H1 (cell line): ENCODE results near the gene MROH2A. TPM values are rescaled to one million over a fixed set of nuclear protein-coding genes. Genes with fewer than 3 reads are reported as not detected.

Experiments
- CTCF ChIA-PET: fragments of 300-600 bp; sonication (Branson Sonifier 250); formaldehyde crosslinking; loops from one replicate; lab custom pipeline; 2021; ENCODE audit not compliant: partially characterized antibody; lab: Charles Lee
- POLR2A ChIA-PET: fragments of 300-600 bp; sonication (Branson Sonifier 250); formaldehyde crosslinking; loops from one replicate; lab custom pipeline; 2021; ENCODE audit warnings: inconsistent platforms; ENCODE audit not compliant: partially characterized antibody; lab: Charles Lee
- DNase-seq, 2 experiments: peaks; one replicate each; pipeline versions ENCODE4 v3.0.0 to v3.0.0-alpha.2; 2010 to 2022; ENCODE audit warnings: low spot score in 2 of 2, low read depth in 1 of 2, mixed read lengths in 1 of 2
- FAIRE-seq: peaks from 2 replicates; lab custom pipeline; 2011; peaks lifted over from hg19 to GRCh38; lab: Jason Lieb, UNC
- H2AFZ ChIP-seq: 2 replicates; pipeline ENCODE4 v1.8.1; 2012; ENCODE audit warnings: low read length, inconsistent platforms
- H2AK5ac ChIP-seq: 2 replicates; pipeline ENCODE4 v1.6.1; 2013; ENCODE audit warnings: low read depth, low read length
- H2BK120ac ChIP-seq: replicated peaks from 2 replicates; pipeline ENCODE3; 2013; ENCODE audit warnings: low read depth, low read length, inconsistent platforms
- H2BK12ac ChIP-seq: 2 replicates; pipeline ENCODE4 v1.6.1; 2013; ENCODE audit warnings: low read depth, low read length
- H2BK15ac ChIP-seq: 2 replicates; pipeline ENCODE4 v1.6.1; 2013; ENCODE audit warnings: low read length
- H2BK20ac ChIP-seq: 2 replicates; pipeline ENCODE4 v1.6.1; 2013; ENCODE audit warnings: low read length
- H2BK5ac ChIP-seq: 2 replicates; pipeline ENCODE4 v1.6.1; 2013; ENCODE audit warnings: low read depth, low read length
- H3K14ac ChIP-seq: 2 replicates; pipeline ENCODE4 v1.6.1; 2013; ENCODE audit warnings: inconsistent platforms; ENCODE audit not compliant: insufficient read length
- H3K18ac ChIP-seq: 2 replicates; pipeline ENCODE4 v1.6.1; 2013; ENCODE audit warnings: low read length; ENCODE audit errors: extremely low read depth
- H3K23ac ChIP-seq: 2 replicates; pipeline ENCODE4 v1.6.1; 2013; ENCODE audit warnings: inconsistent platforms; ENCODE audit not compliant: insufficient read length
- H3K23me2 ChIP-seq: 2 replicates; pipeline ENCODE4 v1.6.1; 2013; ENCODE audit warnings: low read depth, low read length
- H3K27ac ChIP-seq: 2 replicates; pipeline ENCODE4 v1.6.1; 2011; ENCODE audit warnings: low read depth, low read length, inconsistent platforms
- H3K27me3 ChIP-seq, 4 experiments: replicated peaks in 1 of 4; 1 replicate in 1 of 4; 2 replicates in 3 of 4; pipeline versions ENCODE4 v1.6.1 to v1.8.1; 2011 to 2013; ENCODE audit warnings: low read length in 3 of 4, mild to moderate bottlenecking in 3 of 4, inconsistent platforms in 2 of 4, mixed read lengths in 2 of 4, moderate library complexity in 1 of 4; ENCODE audit not compliant: control insufficient read depth in 3 of 4, insufficient read depth in 3 of 4; ENCODE audit errors: extremely low read depth in 1 of 4
- H3K36me3 ChIP-seq, 4 experiments: 2 replicates each; pipeline versions ENCODE4 v1.6.1 to v1.8.1; 2011 to 2013; ENCODE audit warnings: mild to moderate bottlenecking in 4 of 4, low read length in 3 of 4, moderate library complexity in 2 of 4, control low read depth in 1 of 4, inconsistent platforms in 1 of 4; ENCODE audit not compliant: insufficient read depth in 4 of 4, control insufficient read depth in 2 of 4
- H3K4ac ChIP-seq: replicated peaks from 2 replicates; pipeline ENCODE3; 2013; ENCODE audit warnings: low read length, low read depth, mixed read lengths, inconsistent platforms; ENCODE audit not compliant: insufficient read length
- H3K4me1 ChIP-seq, 4 experiments: replicated peaks in 1 of 4; 1 replicate in 1 of 4; 2 replicates in 3 of 4; pipeline versions ENCODE4 v1.6.1 to v1.8.1; 2011 to 2013; ENCODE audit warnings: low read length in 3 of 4, inconsistent platforms in 2 of 4, mixed read lengths in 1 of 4; ENCODE audit not compliant: insufficient read depth in 4 of 4, control insufficient read depth in 3 of 4
- H3K4me2 ChIP-seq, 2 experiments: 2 replicates each; pipeline versions ENCODE4 v1.6.1 to v1.8.1; 2011 to 2013; ENCODE audit warnings: low read depth in 2 of 2, low read length in 2 of 2, control low read depth in 1 of 2, inconsistent platforms in 1 of 2, mild to moderate bottlenecking in 1 of 2; ENCODE audit not compliant: insufficient read depth in 1 of 2
- H3K4me3 ChIP-seq, 4 experiments: fragments of 200-600, 300-600 bp in 1 of 4; sonication (generic), shearing (Covaris generic), sonication (Bioruptor Twin) in 1 of 4; 2 replicates each; pipeline versions ENCODE4 v1.5.1 to v1.8.1; 2011 to 2016; ENCODE audit warnings: low read length in 4 of 4, low read depth in 3 of 4, control low read depth in 2 of 4, inconsistent platforms in 2 of 4, mild to moderate bottlenecking in 2 of 4, mixed read lengths in 1 of 4, moderate library complexity in 1 of 4; ENCODE audit not compliant: insufficient read depth in 2 of 4; ENCODE audit errors: extremely low read depth in 1 of 4
- H3K56ac ChIP-seq: replicated peaks from 2 replicates; pipeline ENCODE3; 2013; ENCODE audit warnings: low read depth, mild to moderate bottlenecking, mixed read lengths, low read length, inconsistent platforms; ENCODE audit not compliant: insufficient read length
- H3K79me1 ChIP-seq: 2 replicates; pipeline ENCODE4 v1.6.1; 2013; ENCODE audit warnings: low read depth, low read length, control low read depth
- H3K79me2 ChIP-seq, 2 experiments: 2 replicates each; pipeline versions ENCODE4 v1.6.1 to v1.8.1; 2012 to 2013; ENCODE audit warnings: low read length in 2 of 2, mild to moderate bottlenecking in 2 of 2, inconsistent platforms in 1 of 2; ENCODE audit not compliant: insufficient read depth in 2 of 2, control insufficient read depth in 1 of 2
- H3K9ac ChIP-seq, 4 experiments: replicated peaks in 1 of 4; 1 replicate in 1 of 4; 2 replicates in 3 of 4; pipeline versions ENCODE4 v1.6.1 to v1.8.1; 2011 to 2013; ENCODE audit warnings: low read depth in 3 of 4, low read length in 3 of 4, control low read depth in 2 of 4, mild to moderate bottlenecking in 2 of 4, moderate library complexity in 2 of 4, inconsistent platforms in 1 of 4; ENCODE audit errors: extremely low read depth in 1 of 4
- H3K9me3 ChIP-seq, 2 experiments: 2 replicates each; pipeline versions ENCODE4 v1.6.1 to v1.8.1; 2012 to 2013; ENCODE audit warnings: mild to moderate bottlenecking in 2 of 2, moderate library complexity in 2 of 2, control low read depth in 1 of 2, inconsistent platforms in 1 of 2, low read depth in 1 of 2, low read length in 1 of 2, mixed read lengths in 1 of 2; ENCODE audit not compliant: insufficient read depth in 2 of 2
- H4K20me1 ChIP-seq, 2 experiments: replicated peaks in 1 of 2; 2 replicates each; pipeline versions ENCODE3 to v1.8.1; 2011 to 2013; ENCODE audit warnings: inconsistent platforms in 2 of 2, low read length in 2 of 2, mild to moderate bottlenecking in 1 of 2; ENCODE audit not compliant: insufficient read depth in 2 of 2, control insufficient read depth in 1 of 2
- H4K5ac ChIP-seq: 2 replicates; pipeline ENCODE4 v1.6.1; 2013; ENCODE audit warnings: low read length, low read depth, mixed read lengths, inconsistent platforms; ENCODE audit not compliant: insufficient read length
- H4K8ac ChIP-seq: 2 replicates; pipeline ENCODE4 v1.8.0; 2013; ENCODE audit warnings: mild to moderate bottlenecking, moderate library complexity, low read length, inconsistent platforms; ENCODE audit not compliant: insufficient read depth; ENCODE audit errors: extremely low read depth
- H4K91ac ChIP-seq: replicated peaks from 2 replicates; pipeline ENCODE3; 2013; ENCODE audit warnings: low read length, mixed read lengths, inconsistent platforms; ENCODE audit not compliant: insufficient read length
- FOSL1 ChIP-seq: IDR thresholded peaks from 2 replicates; pipeline ENCODE4 v1.6.1; 2011; ENCODE audit warnings: mild to moderate bottlenecking, low read depth, low read length, moderate library complexity; ENCODE audit not compliant: insufficient read depth
- KDM1A ChIP-seq: fragments of 200-600, 300-600 bp; sonication (generic); IDR thresholded peaks from 2 replicates; pipeline ENCODE4 v1.7.1; 2016; ENCODE audit warnings: mild to moderate bottlenecking, low read length, borderline replicate concordance
- NRF1 ChIP-seq: IDR thresholded peaks from 2 replicates; pipeline ENCODE4 v1.6.1; 2011; ENCODE audit warnings: mild to moderate bottlenecking, low read depth, low read length, improper control_type of control experiment
- PHF8 ChIP-seq: fragments of 200-600 bp; sonication (generic); conservative IDR thresholded peaks from 2 replicates; pipeline ENCODE4 v1.7.1; 2012; ENCODE audit warnings: low read depth, mild to moderate bottlenecking, inconsistent platforms, low read length, moderate library complexity
- SIN3A ChIP-seq, 2 experiments: IDR thresholded peaks in 1 of 2; conservative IDR thresholded peaks in 1 of 2; 2 replicates each; pipeline ENCODE4 v1.6.1; 2011 to 2012; ENCODE audit warnings: low read length in 2 of 2, improper control_type of control experiment in 1 of 2, low read depth in 1 of 2, mild to moderate bottlenecking in 1 of 2
- SIRT6 ChIP-seq: IDR thresholded peaks from one replicate; pipeline ENCODE4 v1.7.1; 2012; ENCODE audit warnings: low read length, inconsistent platforms
- WGBS, 2 experiments: shearing (Covaris generic) in 1 of 2; methylation state at CpG; one replicate each; pipeline versions ENCODE4 v1.1.6 to v1.1.7; 2013 to 2015; ENCODE audit warnings: low lambda C conversion rate in 2 of 2, mixed read lengths in 2 of 2, inconsistent platforms in 1 of 2, low coverage in 1 of 2, missing lambda C conversion rate in 1 of 2; ENCODE audit not compliant: insufficient replicate concordance in 2 of 2, insufficient coverage in 1 of 2, insufficient read length in 1 of 2; ENCODE audit errors: extremely low coverage in 1 of 2, missing lambda C conversion rate in 1 of 2; 5-methylcytosine and 5-hydroxymethylcytosine counted together
- polyA plus RNA-seq, 7 experiments: library from polyadenylated mRNA; depleted of rRNA in 3 of 7; stranded (reverse) in 5 of 7; unstranded in 2 of 7; fragments of >200 nt in 5 of 7; fragments of 200-250 nt in 2 of 7; gene quantifications; 1 replicate in 5 of 7; 2 replicates in 1 of 7; 4 replicates in 1 of 7; pipeline versions ENCODE4 v1.2.1 to v1.2.3, GENCODE V29; 2011 to 2013; ENCODE audit warnings: missing spikeins in 2 of 7, mixed read lengths in 2 of 7
- total RNA-seq: library from RNA; stranded (reverse); fragmentation: NEBNext Ultra II Directional; extraction: Animal tissue kit (Norgen Biotek cat#: 25700); gene quantifications from 2 replicates; pipeline ENCODE4 v1.2.1, GENCODE V29; 2021
- TF ChIP-seq, protein P1 (sequence below): IDR thresholded peaks from 2 replicates; pipeline ENCODE4 v1.6.1; 2012; ENCODE audit warnings: low read length, inconsistent platforms

Gene MROH2A
- total and polyA plus RNA-seq, 2 of the 8 experiments (the other 6 are each of a cell fraction or from before 2014, with no cell fraction given), result not detected

DNA sequence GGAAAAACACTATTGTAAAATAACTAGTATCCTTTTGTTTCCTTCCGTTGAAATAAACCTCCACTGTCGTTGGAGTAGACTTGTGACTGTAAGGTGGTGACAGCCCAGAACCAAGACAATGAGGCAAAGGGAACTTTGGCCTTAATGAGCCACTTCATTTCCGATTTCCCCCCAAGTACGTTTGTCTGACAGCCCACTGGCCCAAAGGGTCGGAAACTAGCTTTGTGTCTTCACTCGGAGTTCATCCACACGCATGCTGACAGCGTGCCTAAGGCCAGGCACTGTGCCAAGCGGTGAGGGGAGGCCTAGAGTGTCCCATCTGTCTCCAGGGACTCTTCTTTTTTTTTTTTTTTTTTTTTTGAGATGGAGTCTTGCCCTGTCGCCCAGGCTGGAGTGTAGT, 55.2 kb downstream of the MROH2A start:
- H2BK5ac ChIP-seq, result no peak overlapping the region
- POLR2A ChIA-PET, result interaction anchor here (1.0 to 1.8 kb wide), 5 partner anchors 11 to 433 kb away, joined by 3 to 8 read pairs (median 3); no protein-coding TSS in a partner anchor
- H3K9me3 ChIP-seq, result no peaks in the 10 kb centered on the region
- H4K8ac ChIP-seq, result no peak overlapping the region
- no peak for DNase-seq
- H3K4ac ChIP-seq, result no peak overlapping the region
- no peaks in the 10 kb centered on the region for H3K27me3 ChIP-seq
- H3K56ac ChIP-seq, result no peak overlapping the region
- TF ChIP-seq KDM1A (no peak), NRF1 (no peak), PHF8 (no peak), SIRT6 (no peak), SIN3A (conservative IDR thresholded peaks at IDR 0.05 in 1 of 2, IDR thresholded peaks at IDR 0.05 in 1 of 2; ENCODE audit: low read depth in 1 of 2, low read length in 2 of 2) (no peak), FOSL1 (no peak)
- TF ChIP-seq, protein P1, sequence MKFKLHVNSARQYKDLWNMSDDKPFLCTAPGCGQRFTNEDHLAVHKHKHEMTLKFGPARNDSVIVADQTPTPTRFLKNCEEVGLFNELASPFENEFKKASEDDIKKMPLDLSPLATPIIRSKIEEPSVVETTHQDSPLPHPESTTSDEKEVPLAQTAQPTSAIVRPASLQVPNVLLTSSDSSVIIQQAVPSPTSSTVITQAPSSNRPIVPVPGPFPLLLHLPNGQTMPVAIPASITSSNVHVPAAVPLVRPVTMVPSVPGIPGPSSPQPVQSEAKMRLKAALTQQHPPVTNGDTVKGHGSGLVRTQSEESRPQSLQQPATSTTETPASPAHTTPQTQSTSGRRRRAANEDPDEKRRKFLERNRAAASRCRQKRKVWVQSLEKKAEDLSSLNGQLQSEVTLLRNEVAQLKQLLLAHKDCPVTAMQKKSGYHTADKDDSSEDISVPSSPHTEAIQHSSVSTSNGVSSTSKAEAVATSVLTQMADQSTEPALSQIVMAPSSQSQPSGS, result no peak
- TF ChIP-seq, all 59 proteins: peak for 0
- 0 out of 2 replicates have a peak, but pooled peaks cover 2% of the 10 kb centered on the region for H3K79me1 ChIP-seq
- FAIRE-seq, result no peak
- 0 out of 2 replicates have a peak overlapping the region, but pooled peaks have one; percentile 29 for H3K27ac ChIP-seq
- 90% methylated on average over 9 of the region's 10 CpGs; no CpG with 5 or more reads in 1 of the 2 experiments for WGBS, 2 experiments
- no peak overlapping the region for H2BK20ac ChIP-seq
- H4K91ac ChIP-seq, result no peak overlapping the region
- H2AFZ ChIP-seq, result no peak overlapping the region
- H3K79me2 ChIP-seq, result peaks cover 0 to 18% of the 10 kb centered on the region in 2 experiments; a peak in 2 of 4 replicates
- no peak overlapping the region for H3K23ac ChIP-seq
- no peak overlapping the region for H3K4me3 ChIP-seq
- CTCF ChIA-PET, result interaction anchor here (0.6 to 5.3 kb wide), 14 partner anchors 9 to 491 kb away, joined by 3 to 35 read pairs (median 5); no protein-coding TSS in a partner anchor
- H2BK15ac ChIP-seq, result no peak overlapping the region
- H3K4me1 ChIP-seq, result no peaks in the 10 kb centered on the region
- no peak overlapping the region for H2BK120ac ChIP-seq
- peaks cover 8 to 38% (median 23%) of the 10 kb centered on the region in 4 experiments; a peak in 7 of 8 replicates for H3K36me3 ChIP-seq
- H2BK12ac ChIP-seq, result no peak overlapping the region
- H3K14ac ChIP-seq, result no peak overlapping the region
- peaks cover 3 to 8% of the 10 kb centered on the region in 2 experiments for H4K20me1 ChIP-seq
- no peak overlapping the region for H2AK5ac ChIP-seq
- no peaks in the 10 kb centered on the region for H3K23me2 ChIP-seq
- no peak overlapping the region for H4K5ac ChIP-seq
- H3K4me2 ChIP-seq, result no peak overlapping the region
- no peak overlapping the region for H3K9ac ChIP-seq
- no peak overlapping the region for H3K18ac ChIP-seq
